AG04450 (cell line): ENCODE measurements around the gene MMP2. TPM values are rescaled to one million over a fixed set of nuclear protein-coding genes. Genes with fewer than 3 reads are reported as not detected.

Source experiments
- CTCF ChIA-PET: fragments of 300-600, 350-600 bp; formaldehyde crosslinking; extraction: SDS; loops from one replicate; lab custom pipeline; 2022; ENCODE audit warnings: antibody characterized with exemption, inconsistent platforms; lab: Charles Lee
- POLR2A ChIA-PET: fragments of 350-600 bp; formaldehyde crosslinking; extraction: SDS; loops from one replicate; lab custom pipeline; 2021; ENCODE audit warnings: antibody characterized with exemption, inconsistent platforms; lab: Yijun Ruan, JAX
- DNase-seq: peaks from one replicate; pipeline ENCODE4 v3.0.0-alpha.2; 2011; ENCODE audit warnings: low read depth, low spot score
- H3K27ac ChIP-seq: one replicate; pipeline ENCODE4 v1.5.1; 2012; ENCODE audit warnings: low read depth, low read length, control low read depth
- H3K27me3 ChIP-seq: one replicate; pipeline ENCODE4 v1.6.0; 2012; ENCODE audit warnings: low read length; ENCODE audit not compliant: control insufficient read depth, insufficient read depth
- H3K4me3 ChIP-seq: 2 replicates; pipeline ENCODE4 v1.5.1; 2011; ENCODE audit warnings: mild to moderate bottlenecking, low read depth, low read length, control low read depth
- H3K9me3 ChIP-seq: 2 replicates; pipeline ENCODE4 v1.5.1; 2012; ENCODE audit warnings: low read length; ENCODE audit not compliant: control insufficient read depth, insufficient read depth
- CTCF ChIP-seq: IDR thresholded peaks from 2 replicates; pipeline ENCODE4 v1.5.1; 2011; ENCODE audit warnings: low read depth, low read length, control low read depth, inconsistent platforms
- polyA plus RNA-seq: library from polyadenylated mRNA; depleted of rRNA; stranded (reverse); fragments of >200 nt; gene quantifications from 2 replicates; pipeline ENCODE4 v1.2.3, GENCODE V29; 2011

Gene MMP2
- polyA plus RNA-seq, 1 experiment = 1,281 TPM

DNA sequence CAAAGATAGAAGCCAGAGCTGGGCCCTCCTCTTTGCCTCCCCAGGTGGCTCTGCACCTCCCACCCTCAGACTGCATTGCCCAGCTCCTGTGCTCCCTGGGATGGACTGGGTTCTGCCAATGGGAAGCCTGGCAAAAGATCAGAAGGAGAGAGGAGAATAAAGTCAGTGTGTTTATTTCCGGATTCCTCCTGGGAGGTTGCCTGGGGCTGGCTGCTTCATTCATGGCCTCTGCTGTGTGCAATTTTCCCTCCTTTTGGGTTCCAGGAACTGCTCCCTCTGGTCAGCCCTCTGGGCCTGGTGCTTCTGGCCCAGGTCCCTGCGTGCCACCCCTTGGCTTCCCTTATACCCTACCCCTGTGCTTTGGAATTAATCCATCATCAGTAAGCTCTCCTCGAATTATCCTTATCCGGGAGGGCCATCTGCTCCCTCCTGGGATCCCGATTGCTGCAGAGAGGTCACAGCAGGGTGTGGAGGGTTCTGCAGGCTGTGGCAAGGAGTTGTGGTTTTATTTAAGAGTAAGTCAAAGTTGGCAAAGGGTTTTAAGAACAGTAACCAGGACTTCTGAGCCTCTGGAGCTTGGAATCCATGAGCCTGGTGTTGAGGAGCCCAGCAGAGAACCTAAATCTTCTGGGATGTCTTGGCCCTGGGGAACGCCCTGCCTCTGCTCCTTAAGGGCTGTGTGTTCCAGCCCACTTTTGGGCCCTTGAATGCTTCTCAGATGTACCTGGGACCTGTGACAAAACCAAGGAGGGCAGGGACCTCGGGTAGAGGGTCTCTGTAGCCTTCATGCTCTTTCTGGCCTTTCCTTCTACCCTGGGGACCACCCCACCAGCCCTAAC is 8.2 kb upstream of the MMP2 start:
- POLR2A ChIA-PET = interaction anchor here (0.6 to 1.7 kb wide), 4 partner anchors 9 to 68 kb away, joined by 3 to 28 read pairs (median 11); no protein-coding TSS in a partner anchor
- Histone ChIP-seq H3K27me3 (no peaks in the 10 kb centered on the region), H3K9me3 (no peaks in the 10 kb centered on the region), H3K27ac (peak overlapping the region; percentile 50), H3K4me3 (no peak overlapping the region)
- CTCF ChIA-PET = interaction anchor here (0.7 to 12.0 kb wide), 9 partner anchors 24 to 886 kb away, joined by 3 to 542 read pairs (median 3); no protein-coding TSS in a partner anchor
- TF ChIP-seq CTCF = no peak
- DNase-seq = no peak

GRCh38 chr16:55471448-55472097 is 7.4 kb upstream of the MMP2 start:
- no peak overlapping the region for H3K4me3 ChIP-seq

GRCh38 chr16:55473587-55473986 is 5.4 kb upstream of the MMP2 start:
- CTCF ChIA-PET = interaction anchor here (5.1 to 5.2 kb wide), 2 partner anchors 9 to 28 kb away, joined by 24 to 45 read pairs; no protein-coding TSS in a partner anchor
- Histone ChIP-seq H3K9me3 (no peaks in the 10 kb centered on the region), H3K27me3 (no peaks in the 10 kb centered on the region), H3K27ac (no peak overlapping the region), H3K4me3 (no peak overlapping the region)
- TF ChIP-seq CTCF = no peak
- POLR2A ChIA-PET = no interaction called here
- no peak for DNase-seq

More at GRCh38 chr16:55471448-55472097, 7.4 kb upstream of the MMP2 start:
- POLR2A ChIA-PET = interaction anchor here (0.6 to 1.7 kb wide), 4 partner anchors 9 to 67 kb away, joined by 3 to 28 read pairs (median 11); no protein-coding TSS in a partner anchor
- H3K27me3 ChIP-seq = no peaks in the 10 kb centered on the region
- H3K27ac ChIP-seq = peak overlapping the region; percentile 65
- TF ChIP-seq CTCF = no peak
- H3K9me3 ChIP-seq = no peaks in the 10 kb centered on the region
- peak; percentile 51 for DNase-seq
- CTCF ChIA-PET = interaction anchor here (0.5 to 5.2 kb wide), 8 partner anchors 30 to 1003 kb away, joined by 3 to 24 read pairs (median 3); no protein-coding TSS in a partner anchor

DNA sequence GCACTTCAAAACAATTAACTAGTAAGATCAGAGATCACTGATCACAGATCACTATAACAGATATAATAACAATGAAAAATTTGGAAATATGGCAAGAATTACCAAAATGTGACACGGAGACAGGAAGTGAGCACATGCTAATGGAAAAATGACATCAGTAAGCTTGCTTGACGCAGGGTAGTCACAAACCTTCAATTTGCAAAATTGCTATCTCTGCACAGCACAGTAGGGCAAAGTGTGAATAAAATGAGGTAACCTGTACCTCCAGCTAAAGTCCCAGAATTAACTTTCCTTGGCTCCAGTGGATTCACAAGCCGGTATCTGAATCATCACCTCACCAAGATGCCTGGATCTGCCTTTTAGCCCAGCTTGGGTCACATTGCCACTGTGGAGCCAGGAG is 4.2 kb upstream of the MMP2 start:
- no peak for DNase-seq
- H3K9me3 ChIP-seq = no peaks in the 10 kb centered on the region
- ChIA-PET POLR2A (no interaction called here), CTCF (interaction anchor here (1.5 to 5.2 kb wide), 3 partner anchors 10 to 229 kb away, joined by 5 to 45 read pairs (median 24); no protein-coding TSS in a partner anchor)
- no peak overlapping the region for H3K27ac ChIP-seq
- no peak overlapping the region for H3K4me3 ChIP-seq
- H3K27me3 ChIP-seq = no peaks in the 10 kb centered on the region
- no peak for TF ChIP-seq CTCF
